H1 (cell line): ENCODE results near the gene WDFY1. TPM values are rescaled to one million over a fixed set of nuclear protein-coding genes. Genes with fewer than 3 reads are reported as not detected.

Source experiments
- CTCF ChIA-PET: fragments of 300-600 bp; sonication (Branson Sonifier 250); formaldehyde crosslinking; loops from one replicate; lab custom pipeline; 2021; ENCODE audit not compliant: partially characterized antibody; lab: Charles Lee
- POLR2A ChIA-PET: fragments of 300-600 bp; sonication (Branson Sonifier 250); formaldehyde crosslinking; loops from one replicate; lab custom pipeline; 2021; ENCODE audit warnings: inconsistent platforms; ENCODE audit not compliant: partially characterized antibody; lab: Charles Lee
- DNase-seq, 2 experiments: peaks; one replicate each; pipeline versions ENCODE4 v3.0.0 to v3.0.0-alpha.2; 2010 to 2022; ENCODE audit warnings: low spot score in 2 of 2, low read depth in 1 of 2, mixed read lengths in 1 of 2
- FAIRE-seq: peaks from 2 replicates; lab custom pipeline; 2011; peaks lifted over from hg19 to GRCh38; lab: Jason Lieb, UNC
- H2AFZ ChIP-seq: 2 replicates; pipeline ENCODE4 v1.8.1; 2012; ENCODE audit warnings: low read length, inconsistent platforms
- H2AK5ac ChIP-seq: 2 replicates; pipeline ENCODE4 v1.6.1; 2013; ENCODE audit warnings: low read depth, low read length
- H2BK120ac ChIP-seq: replicated peaks from 2 replicates; pipeline ENCODE3; 2013; ENCODE audit warnings: low read depth, low read length, inconsistent platforms
- H2BK12ac ChIP-seq: 2 replicates; pipeline ENCODE4 v1.6.1; 2013; ENCODE audit warnings: low read depth, low read length
- H2BK15ac ChIP-seq: 2 replicates; pipeline ENCODE4 v1.6.1; 2013; ENCODE audit warnings: low read length
- H2BK20ac ChIP-seq: 2 replicates; pipeline ENCODE4 v1.6.1; 2013; ENCODE audit warnings: low read length
- H2BK5ac ChIP-seq: 2 replicates; pipeline ENCODE4 v1.6.1; 2013; ENCODE audit warnings: low read depth, low read length
- H3K14ac ChIP-seq: 2 replicates; pipeline ENCODE4 v1.6.1; 2013; ENCODE audit warnings: inconsistent platforms; ENCODE audit not compliant: insufficient read length
- H3K18ac ChIP-seq: 2 replicates; pipeline ENCODE4 v1.6.1; 2013; ENCODE audit warnings: low read length; ENCODE audit errors: extremely low read depth
- H3K23ac ChIP-seq: 2 replicates; pipeline ENCODE4 v1.6.1; 2013; ENCODE audit warnings: inconsistent platforms; ENCODE audit not compliant: insufficient read length
- H3K23me2 ChIP-seq: 2 replicates; pipeline ENCODE4 v1.6.1; 2013; ENCODE audit warnings: low read depth, low read length
- H3K27ac ChIP-seq: 2 replicates; pipeline ENCODE4 v1.6.1; 2011; ENCODE audit warnings: low read depth, low read length, inconsistent platforms
- H3K27me3 ChIP-seq, 4 experiments: replicated peaks in 1 of 4; 1 replicate in 1 of 4; 2 replicates in 3 of 4; pipeline versions ENCODE4 v1.6.1 to v1.8.1; 2011 to 2013; ENCODE audit warnings: low read length in 3 of 4, mild to moderate bottlenecking in 3 of 4, inconsistent platforms in 2 of 4, mixed read lengths in 2 of 4, moderate library complexity in 1 of 4; ENCODE audit not compliant: control insufficient read depth in 3 of 4, insufficient read depth in 3 of 4; ENCODE audit errors: extremely low read depth in 1 of 4
- H3K36me3 ChIP-seq, 4 experiments: 2 replicates each; pipeline versions ENCODE4 v1.6.1 to v1.8.1; 2011 to 2013; ENCODE audit warnings: mild to moderate bottlenecking in 4 of 4, low read length in 3 of 4, moderate library complexity in 2 of 4, control low read depth in 1 of 4, inconsistent platforms in 1 of 4; ENCODE audit not compliant: insufficient read depth in 4 of 4, control insufficient read depth in 2 of 4
- H3K4ac ChIP-seq: replicated peaks from 2 replicates; pipeline ENCODE3; 2013; ENCODE audit warnings: low read length, low read depth, mixed read lengths, inconsistent platforms; ENCODE audit not compliant: insufficient read length
- H3K4me1 ChIP-seq, 4 experiments: replicated peaks in 1 of 4; 1 replicate in 1 of 4; 2 replicates in 3 of 4; pipeline versions ENCODE4 v1.6.1 to v1.8.1; 2011 to 2013; ENCODE audit warnings: low read length in 3 of 4, inconsistent platforms in 2 of 4, mixed read lengths in 1 of 4; ENCODE audit not compliant: insufficient read depth in 4 of 4, control insufficient read depth in 3 of 4
- H3K4me2 ChIP-seq, 2 experiments: 2 replicates each; pipeline versions ENCODE4 v1.6.1 to v1.8.1; 2011 to 2013; ENCODE audit warnings: low read depth in 2 of 2, low read length in 2 of 2, control low read depth in 1 of 2, inconsistent platforms in 1 of 2, mild to moderate bottlenecking in 1 of 2; ENCODE audit not compliant: insufficient read depth in 1 of 2
- H3K4me3 ChIP-seq, 4 experiments: fragments of 200-600, 300-600 bp in 1 of 4; sonication (generic), shearing (Covaris generic), sonication (Bioruptor Twin) in 1 of 4; 2 replicates each; pipeline versions ENCODE4 v1.5.1 to v1.8.1; 2011 to 2016; ENCODE audit warnings: low read length in 4 of 4, low read depth in 3 of 4, control low read depth in 2 of 4, inconsistent platforms in 2 of 4, mild to moderate bottlenecking in 2 of 4, mixed read lengths in 1 of 4, moderate library complexity in 1 of 4; ENCODE audit not compliant: insufficient read depth in 2 of 4; ENCODE audit errors: extremely low read depth in 1 of 4
- H3K56ac ChIP-seq: replicated peaks from 2 replicates; pipeline ENCODE3; 2013; ENCODE audit warnings: low read depth, mild to moderate bottlenecking, mixed read lengths, low read length, inconsistent platforms; ENCODE audit not compliant: insufficient read length
- H3K79me1 ChIP-seq: 2 replicates; pipeline ENCODE4 v1.6.1; 2013; ENCODE audit warnings: low read depth, low read length, control low read depth
- H3K79me2 ChIP-seq, 2 experiments: 2 replicates each; pipeline versions ENCODE4 v1.6.1 to v1.8.1; 2012 to 2013; ENCODE audit warnings: low read length in 2 of 2, mild to moderate bottlenecking in 2 of 2, inconsistent platforms in 1 of 2; ENCODE audit not compliant: insufficient read depth in 2 of 2, control insufficient read depth in 1 of 2
- H3K9ac ChIP-seq, 4 experiments: replicated peaks in 1 of 4; 1 replicate in 1 of 4; 2 replicates in 3 of 4; pipeline versions ENCODE4 v1.6.1 to v1.8.1; 2011 to 2013; ENCODE audit warnings: low read depth in 3 of 4, low read length in 3 of 4, control low read depth in 2 of 4, mild to moderate bottlenecking in 2 of 4, moderate library complexity in 2 of 4, inconsistent platforms in 1 of 4; ENCODE audit errors: extremely low read depth in 1 of 4
- H3K9me3 ChIP-seq, 2 experiments: 2 replicates each; pipeline versions ENCODE4 v1.6.1 to v1.8.1; 2012 to 2013; ENCODE audit warnings: mild to moderate bottlenecking in 2 of 2, moderate library complexity in 2 of 2, control low read depth in 1 of 2, inconsistent platforms in 1 of 2, low read depth in 1 of 2, low read length in 1 of 2, mixed read lengths in 1 of 2; ENCODE audit not compliant: insufficient read depth in 2 of 2
- H4K20me1 ChIP-seq, 2 experiments: replicated peaks in 1 of 2; 2 replicates each; pipeline versions ENCODE3 to v1.8.1; 2011 to 2013; ENCODE audit warnings: inconsistent platforms in 2 of 2, low read length in 2 of 2, mild to moderate bottlenecking in 1 of 2; ENCODE audit not compliant: insufficient read depth in 2 of 2, control insufficient read depth in 1 of 2
- H4K5ac ChIP-seq: 2 replicates; pipeline ENCODE4 v1.6.1; 2013; ENCODE audit warnings: low read length, low read depth, mixed read lengths, inconsistent platforms; ENCODE audit not compliant: insufficient read length
- H4K8ac ChIP-seq: 2 replicates; pipeline ENCODE4 v1.8.0; 2013; ENCODE audit warnings: mild to moderate bottlenecking, moderate library complexity, low read length, inconsistent platforms; ENCODE audit not compliant: insufficient read depth; ENCODE audit errors: extremely low read depth
- H4K91ac ChIP-seq: replicated peaks from 2 replicates; pipeline ENCODE3; 2013; ENCODE audit warnings: low read length, mixed read lengths, inconsistent platforms; ENCODE audit not compliant: insufficient read length
- BCL11A ChIP-seq, 2 experiments: IDR thresholded peaks; one replicate each; pipeline ENCODE4 v1.6.1; 2011; ENCODE audit warnings: low read depth in 2 of 2, low read length in 2 of 2, mild to moderate bottlenecking in 2 of 2
- EGR1 ChIP-seq: IDR thresholded peaks from 2 replicates; pipeline ENCODE4 v1.6.1; 2011; ENCODE audit warnings: low read depth, low read length, borderline replicate concordance
- FOSL1 ChIP-seq: IDR thresholded peaks from 2 replicates; pipeline ENCODE4 v1.6.1; 2011; ENCODE audit warnings: mild to moderate bottlenecking, low read depth, low read length, moderate library complexity; ENCODE audit not compliant: insufficient read depth
- GABPA ChIP-seq: IDR thresholded peaks from 2 replicates; pipeline ENCODE4 v1.6.1; 2011; ENCODE audit warnings: mild to moderate bottlenecking, low read length, moderate library complexity, borderline replicate concordance; ENCODE audit not compliant: insufficient read depth
- HDAC6 ChIP-seq: IDR thresholded peaks from one replicate; pipeline ENCODE4 v1.7.1; 2012; ENCODE audit warnings: low read depth, mild to moderate bottlenecking, inconsistent platforms, low read length, moderate library complexity
- JUND ChIP-seq: IDR thresholded peaks from 2 replicates; pipeline ENCODE4 v1.6.1; 2011; ENCODE audit warnings: mild to moderate bottlenecking, improper control_type of control experiment, low read length
- NRF1 ChIP-seq: IDR thresholded peaks from 2 replicates; pipeline ENCODE4 v1.6.1; 2011; ENCODE audit warnings: mild to moderate bottlenecking, low read depth, low read length, improper control_type of control experiment
- RXRA ChIP-seq: IDR thresholded peaks from 2 replicates; pipeline ENCODE4 v1.6.1; 2011; ENCODE audit warnings: low read depth, mild to moderate bottlenecking, low read length, moderate library complexity; ENCODE audit not compliant: insufficient read depth
- SIRT6 ChIP-seq: IDR thresholded peaks from one replicate; pipeline ENCODE4 v1.7.1; 2012; ENCODE audit warnings: low read length, inconsistent platforms
- ZNF274 ChIP-seq: IDR thresholded peaks from 2 replicates; pipeline ENCODE4 v1.7.0; 2012; ENCODE audit warnings: low read length, borderline replicate concordance; ENCODE audit errors: extremely low read depth
- WGBS, 2 experiments: shearing (Covaris generic) in 1 of 2; methylation state at CpG; one replicate each; pipeline versions ENCODE4 v1.1.6 to v1.1.7; 2013 to 2015; ENCODE audit warnings: low lambda C conversion rate in 2 of 2, mixed read lengths in 2 of 2, inconsistent platforms in 1 of 2, low coverage in 1 of 2, missing lambda C conversion rate in 1 of 2; ENCODE audit not compliant: insufficient replicate concordance in 2 of 2, insufficient coverage in 1 of 2, insufficient read length in 1 of 2; ENCODE audit errors: extremely low coverage in 1 of 2, missing lambda C conversion rate in 1 of 2; 5-methylcytosine and 5-hydroxymethylcytosine counted together
- polyA plus RNA-seq, 7 experiments: library from polyadenylated mRNA; depleted of rRNA in 3 of 7; stranded (reverse) in 5 of 7; unstranded in 2 of 7; fragments of >200 nt in 5 of 7; fragments of 200-250 nt in 2 of 7; gene quantifications; 1 replicate in 5 of 7; 2 replicates in 1 of 7; 4 replicates in 1 of 7; pipeline versions ENCODE4 v1.2.1 to v1.2.3, GENCODE V29; 2011 to 2013; ENCODE audit warnings: missing spikeins in 2 of 7, mixed read lengths in 2 of 7
- total RNA-seq: library from RNA; stranded (reverse); fragmentation: NEBNext Ultra II Directional; extraction: Animal tissue kit (Norgen Biotek cat#: 25700); gene quantifications from 2 replicates; pipeline ENCODE4 v1.2.1, GENCODE V29; 2021

Gene WDFY1
- total and polyA plus RNA-seq, 2 of the 8 experiments (the other 6 are each of a cell fraction or from before 2014, with no cell fraction given): 68.4 to 94.7 TPM

- no peak overlapping the region for H4K5ac ChIP-seq
- H3K36me3 ChIP-seq: no peaks in the 10 kb centered on the region
- DNase-seq (no peak), FAIRE-seq (no peak)
- no peak overlapping the region for H3K18ac ChIP-seq
- peak overlapping the region; percentile 44; the same call in 1 of the 2 replicates for H2BK5ac ChIP-seq
- no peak overlapping the region for H2AFZ ChIP-seq
- H3K4me3 ChIP-seq: no peak overlapping the region
- no peak overlapping the region for H3K14ac ChIP-seq
- H3K9me3 ChIP-seq: no peaks in the 10 kb centered on the region
- no peaks in the 10 kb centered on the region; the same call in 1 of the 2 replicates for H3K23me2 ChIP-seq
- peaks cover 3% of the 10 kb centered on the region; the same call in 1 of the 2 replicates for H3K79me1 ChIP-seq
- no peak overlapping the region for H3K4ac ChIP-seq
- H2BK15ac ChIP-seq: no peak overlapping the region
- no peak overlapping the region for H3K56ac ChIP-seq
- no peak overlapping the region for H3K4me2 ChIP-seq
- TF ChIP-seq BCL11A (IDR thresholded peaks at IDR 0.05; ENCODE audit: low read depth in 2 of 2, low read length in 2 of 2) (no peak), ZNF274 (no peak), FOSL1 (no peak), GABPA (no peak), SIRT6 (no peak), EGR1 (no peak), RXRA (no peak), HDAC6 (no peak), NRF1 (no peak), JUND (no peak)
- ChIA-PET CTCF (interaction anchor here (0.7 to 1.4 kb wide), 4 partner anchors 66 to 862 kb away, joined by 3 to 4 read pairs (median 4); no protein-coding TSS in a partner anchor), POLR2A (interaction anchor here (2.1 kb wide), 1 partner anchor 11 kb away, joined by 7 read pairs; no protein-coding TSS in a partner anchor)
- no peak overlapping the region for H4K91ac ChIP-seq
- no peak overlapping the region for H2BK20ac ChIP-seq
- H2AK5ac ChIP-seq: peak overlapping the region; percentile 65; the same call in 1 of the 2 replicates
- H4K20me1 ChIP-seq: peaks cover 0 to 1% of the 10 kb centered on the region in 2 experiments
- H4K8ac ChIP-seq: no peak overlapping the region
- peaks cover 0 to 39% of the 10 kb centered on the region in 2 experiments; a peak in 2 of 4 replicates for H3K79me2 ChIP-seq
- no peaks in the 10 kb centered on the region for H3K27me3 ChIP-seq
- no peak overlapping the region for H3K23ac ChIP-seq
- H2BK12ac ChIP-seq: no peak overlapping the region
- H3K27ac ChIP-seq: no peak overlapping the region
- H3K4me1 ChIP-seq: peaks cover 12 to 28% (median 19%) of the 10 kb centered on the region in 4 experiments
- no peak overlapping the region for H3K9ac ChIP-seq
- no peak overlapping the region for H2BK120ac ChIP-seq
- 95% methylated on average over 1 of the region's 1 CpG; no CpG with 5 or more reads in 1 of the 2 experiments for WGBS, 2 experiments
Observed at GRCh38 chr2:223834431-223834830, 110.7 kb downstream of the WDFY1 start.
